ENCODE measurements around the gene DENND4A. TPM values are rescaled to one million over a fixed set of nuclear protein-coding genes. Genes with fewer than 3 reads are reported as not detected.
A peak's percentile ranks its signal among the peaks of the same experiment; 100 is the strongest.

Gene DENND4A
- total RNA-seq, 4 donors from 2014 or later = 16.5 to 40.4 (median 24.5) TPM

- DNase-seq = no peak
- Histone ChIP-seq H3K4me1 (peaks cover 0 to 10% (median 2%) of the 10 kb centered on the region in 4 donors), H3K4me3 (no peak overlapping the region), H3K9me3 (no peaks in the 10 kb centered on the region), H3K27me3 (no peaks in the 10 kb centered on the region), H3K36me3 (no peaks in the 10 kb centered on the region), H3K27ac (no peak overlapping the region)
- TF ChIP-seq POLR2A (IDR thresholded peaks at IDR 0.05) (no peak), CTCF (IDR thresholded peaks at IDR 0.05) (peak; percentile 75 to 88 (median 83)), POLR2AphosphoS5 (IDR thresholded peaks at IDR 0.05) (no peak), EP300 (IDR thresholded peaks at IDR 0.05; ENCODE audit: low read depth) (no peak)
- in situ Hi-C loops (cut with MboI; ENCODE audit: low pct_ligation_motif_present in 1 of 4, low pct_unique_long_range_greater_than_20kb in 1 of 4, low sequenced_read_pairs in 3 of 4) = loop anchor here in 3 of 4 donors (10.0 to 25.0 kb wide), 3 partner anchors 216 to 549 kb away; partner anchors contain the start of gene RAB11A (in 1 of the 3)
- 0% methylated on average over 3 of the region's 3 CpGs for WGBS, 2 donors (ENCODE audit: low coverage in 1 of 2)
- intact Hi-C loops (cut with DNase I; ENCODE audit: low total_unique reads) = no loop called here
Measured at GRCh38 chr15:65638681-65639089, 153.4 kb downstream of the DENND4A start.

- DNase-seq = no peak
- 95 to 100% methylated on average over 3 to 5 of the region's 5 CpGs for WGBS, 2 donors (ENCODE audit: low coverage in 1 of 2)
- TF ChIP-seq CTCF (IDR thresholded peaks at IDR 0.05) = no peak
- TF ChIP-seq EP300 (IDR thresholded peaks at IDR 0.05; ENCODE audit: low read depth) = no peak
- intact Hi-C loops (cut with DNase I; ENCODE audit: low total_unique reads) (no loop called here), in situ Hi-C loops (cut with MboI; ENCODE audit: low pct_ligation_motif_present in 1 of 4, low pct_unique_long_range_greater_than_20kb in 1 of 4, low sequenced_read_pairs in 3 of 4) (loop anchor here in 3 of 4 donors (10.0 to 25.0 kb wide), 3 partner anchors 217 to 549 kb away; partner anchors contain the start of gene RAB11A (in 1 of the 3))
- H3K27me3 ChIP-seq = no peaks in the 10 kb centered on the region
- H3K9me3 ChIP-seq = no peaks in the 10 kb centered on the region
- no peak overlapping the region for H3K4me3 ChIP-seq
- no peaks in the 10 kb centered on the region for H3K36me3 ChIP-seq
- H3K27ac ChIP-seq = no peak overlapping the region
- peaks cover 0 to 10% (median 2%) of the 10 kb centered on the region in 4 donors for H3K4me1 ChIP-seq
Measured at GRCh38 chr15:65638109-65638508, 154.0 kb downstream of the DENND4A start.

GRCh38 chr15:65634356-65634755 lies 157.7 kb downstream of the DENND4A start:
- DNase-seq = no peak
- in situ Hi-C loops (cut with MboI; ENCODE audit: low pct_ligation_motif_present in 1 of 4, low pct_unique_long_range_greater_than_20kb in 1 of 4, low sequenced_read_pairs in 3 of 4) = loop anchor here in 3 of 4 donors (10.0 to 25.0 kb wide), 3 partner anchors 220 to 553 kb away; partner anchors contain the start of gene RAB11A (in 1 of the 3)
- intact Hi-C loops (cut with DNase I; ENCODE audit: low total_unique reads) = no loop called here
- H3K4me3 ChIP-seq = no peak overlapping the region
- no peaks in the 10 kb centered on the region for H3K36me3 ChIP-seq
- TF ChIP-seq EP300 (IDR thresholded peaks at IDR 0.05; ENCODE audit: low read depth) = no peak
- TF ChIP-seq CTCF (IDR thresholded peaks at IDR 0.05) = no peak
- no peak for TF ChIP-seq POLR2A (IDR thresholded peaks at IDR 0.05)
- TF ChIP-seq POLR2AphosphoS5 (IDR thresholded peaks at IDR 0.05) = no peak
- H3K27me3 ChIP-seq = no peaks in the 10 kb centered on the region
- H3K9me3 ChIP-seq = no peaks in the 10 kb centered on the region
- no peak overlapping the region for H3K27ac ChIP-seq
- WGBS, 2 donors (ENCODE audit: low coverage in 1 of 2) = 70 to 84% methylated on average over 1 of the region's 1 CpG
- H3K4me1 ChIP-seq = peaks cover 0 to 4% (median 0%) of the 10 kb centered on the region in 4 donors

- in situ Hi-C loops (cut with MboI; ENCODE audit: low pct_ligation_motif_present in 1 of 4, low pct_unique_long_range_greater_than_20kb in 1 of 4, low sequenced_read_pairs in 3 of 4) = loop anchor here in 3 of 4 donors (10.0 to 25.0 kb wide), 3 partner anchors 221 to 554 kb away; partner anchors contain the start of gene RAB11A (in 1 of the 3)
- no peak overlapping the region for H3K4me3 ChIP-seq
- no peak for DNase-seq
- no peak overlapping the region for H3K27ac ChIP-seq
- no peaks in the 10 kb centered on the region for H3K27me3 ChIP-seq
- TF ChIP-seq POLR2A (IDR thresholded peaks at IDR 0.05) = no peak
- no peak for TF ChIP-seq CTCF (IDR thresholded peaks at IDR 0.05)
- TF ChIP-seq POLR2AphosphoS5 (IDR thresholded peaks at IDR 0.05) = no peak
- TF ChIP-seq EP300 (IDR thresholded peaks at IDR 0.05; ENCODE audit: low read depth) = no peak
- no peaks in the 10 kb centered on the region for H3K36me3 ChIP-seq
- no peaks in the 10 kb centered on the region for H3K9me3 ChIP-seq
- intact Hi-C loops (cut with DNase I; ENCODE audit: low total_unique reads) = no loop called here
- WGBS, 2 donors (ENCODE audit: low coverage in 1 of 2) = 85 to 90% methylated on average over 2 of the region's 2 CpGs
- H3K4me1 ChIP-seq = peaks cover 0 to 4% (median 0%) of the 10 kb centered on the region in 4 donors
Measured at GRCh38 chr15:65633752-65634151, 158.3 kb downstream of the DENND4A start.

Data from transverse colon (tissue), 4 donors.